HG03354 (cell line): ENCODE data around the gene SCNN1G.

ENCODE experiments used
- ATAC-seq: cut with Tn5 transposase; IDR thresholded peaks from one replicate; pipeline ENCODE4 v1.9.1; 2021; ENCODE audit warnings: mild to moderate bottlenecking; ENCODE audit not compliant: unreplicated experiment, poor library complexity, severe bottlenecking

SCNN1G gene

DNA sequence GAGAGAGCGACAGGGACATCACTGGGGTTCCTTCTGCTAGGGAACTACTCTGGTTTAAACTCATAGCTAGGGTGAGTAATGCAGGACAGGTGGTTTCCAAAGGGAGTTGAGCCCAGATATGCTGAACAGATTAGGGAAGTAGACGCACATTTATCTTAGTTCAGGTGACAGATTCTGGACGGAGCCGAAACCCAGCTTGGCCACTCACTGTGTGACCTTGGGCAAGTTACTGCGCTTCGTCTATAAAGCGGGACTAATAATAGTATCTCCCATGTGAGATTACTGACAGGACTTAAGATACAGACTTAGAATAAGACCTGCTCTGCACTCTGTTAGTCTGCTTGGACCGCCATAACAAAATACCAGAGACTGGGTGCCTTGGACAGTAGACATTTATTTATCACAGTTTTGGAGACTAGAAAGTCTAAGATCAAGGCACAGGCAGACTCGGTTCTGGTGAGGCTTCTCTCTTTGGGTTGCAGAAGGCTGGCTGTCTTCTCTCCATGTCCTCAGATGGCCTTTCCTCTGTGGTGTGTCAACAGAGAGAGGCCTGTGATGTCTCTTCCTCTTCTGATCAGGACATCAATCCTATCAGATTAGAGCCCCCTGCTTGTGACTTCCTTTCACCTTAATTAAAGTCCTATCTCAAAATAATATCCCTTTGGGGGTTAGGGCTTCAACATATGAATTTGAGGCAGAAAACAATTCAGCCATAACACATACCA is 12.1 kb downstream of the SCNN1G start:
- no peak for ATAC-seq

DNA sequence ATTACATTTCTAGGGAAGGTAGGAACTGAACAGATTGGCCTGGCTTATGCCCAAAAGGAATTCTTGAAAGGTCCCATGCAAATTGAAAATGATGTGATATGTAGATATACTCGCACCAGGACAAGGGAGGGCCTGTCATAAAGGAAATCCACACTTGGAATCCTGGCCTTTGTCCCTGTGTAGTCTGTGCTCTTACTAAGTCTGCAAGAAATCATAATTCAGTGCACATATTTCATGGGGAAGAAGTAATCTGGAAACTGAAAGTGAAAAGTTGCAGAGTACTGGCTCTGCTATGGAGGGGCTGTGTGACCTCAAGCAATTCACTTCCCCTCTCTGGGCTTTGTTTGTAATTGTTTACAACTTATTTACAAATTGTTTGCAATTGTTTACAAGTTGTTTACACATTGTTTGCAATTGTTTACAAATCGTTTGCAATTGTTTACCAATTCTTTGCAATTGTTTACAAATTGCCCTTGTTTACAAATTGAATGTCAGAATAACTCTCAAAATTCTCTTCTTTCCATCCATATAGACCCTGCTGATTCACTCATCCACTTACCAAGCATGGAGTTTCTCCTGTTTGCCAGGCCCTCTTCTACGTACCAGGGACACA is 12.9 kb downstream of the SCNN1G start:
- no peak for ATAC-seq

DNA sequence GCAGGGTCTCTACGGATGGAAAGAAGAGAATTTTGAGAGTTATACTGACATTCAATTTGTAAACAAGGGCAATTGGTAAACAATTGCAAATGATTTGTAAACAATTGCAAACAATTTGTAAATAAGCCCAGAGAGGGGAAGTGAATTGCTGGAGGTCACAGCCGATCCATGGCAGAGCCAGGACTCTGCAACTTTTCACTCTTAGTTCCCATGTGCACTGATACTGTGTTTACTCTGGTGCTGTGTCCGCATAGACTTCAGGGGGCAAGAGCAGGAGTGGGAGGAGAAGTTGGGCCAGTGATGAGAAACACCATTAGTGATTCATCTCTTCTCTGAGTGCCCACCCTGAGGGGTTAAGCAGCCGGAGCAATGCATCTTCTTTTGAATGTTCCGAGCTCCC is 14.0 kb downstream of the SCNN1G start:
- ATAC-seq = no peak

DNA sequence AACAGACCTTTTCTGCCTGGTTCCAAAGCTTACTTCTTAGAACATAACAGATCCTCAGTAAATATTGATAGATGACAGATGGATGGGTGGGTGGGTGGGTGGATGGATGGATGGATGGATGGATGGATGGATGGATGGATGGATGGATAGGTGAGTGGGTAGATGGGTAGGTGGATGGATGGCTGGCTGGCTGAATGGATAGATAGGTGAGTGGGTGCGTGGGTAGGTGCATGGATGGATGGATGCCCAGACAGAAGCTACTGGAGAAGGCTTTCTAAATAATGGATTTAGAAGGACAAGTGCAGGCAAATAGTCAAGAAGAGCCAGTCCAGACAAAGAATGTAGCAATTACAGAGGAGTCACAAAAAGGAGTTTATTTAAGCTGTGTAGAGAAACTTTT is 19.6 kb downstream of the SCNN1G start:
- no peak for ATAC-seq

DNA sequence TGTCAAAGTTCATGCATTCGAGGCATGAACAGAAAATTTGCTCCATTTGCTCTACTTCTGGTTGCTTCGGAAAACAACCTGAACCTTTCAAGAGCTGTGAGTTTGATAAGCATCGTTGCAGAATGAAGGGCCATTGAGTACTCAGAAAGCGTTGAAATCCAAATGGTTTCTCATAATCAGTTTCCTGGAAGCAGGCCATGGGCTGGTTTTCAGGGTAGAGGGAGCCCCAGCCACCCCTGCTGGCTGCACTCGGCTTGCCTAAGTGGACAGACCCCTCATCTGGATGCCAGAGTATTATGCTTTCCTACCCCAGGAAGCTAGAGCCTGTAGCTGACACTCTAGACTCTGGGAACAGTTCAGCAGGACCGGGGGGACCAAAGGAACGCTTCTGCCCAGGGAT is 24.4 kb downstream of the SCNN1G start:
- no peak for ATAC-seq

DNA sequence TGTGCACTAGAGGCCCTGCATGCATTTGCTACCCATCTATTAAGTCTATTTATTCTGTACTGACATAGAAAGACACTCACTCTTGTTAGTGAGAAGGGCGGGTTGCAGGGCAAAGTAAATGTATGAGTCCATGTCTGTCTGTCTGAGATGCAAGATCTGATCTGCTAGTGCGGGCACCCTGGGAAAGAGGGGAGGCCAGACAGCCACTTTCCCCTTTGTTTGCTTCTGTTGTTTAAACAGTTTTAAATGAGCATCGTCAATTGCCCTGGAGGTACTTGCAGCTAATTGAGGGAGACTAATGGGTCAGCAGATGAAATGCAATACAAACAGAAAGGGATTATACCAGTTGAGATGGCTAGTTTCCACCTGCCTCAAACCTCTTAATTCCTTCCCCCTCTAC is 24.9 kb downstream of the SCNN1G start:
- no peak for ATAC-seq

DNA sequence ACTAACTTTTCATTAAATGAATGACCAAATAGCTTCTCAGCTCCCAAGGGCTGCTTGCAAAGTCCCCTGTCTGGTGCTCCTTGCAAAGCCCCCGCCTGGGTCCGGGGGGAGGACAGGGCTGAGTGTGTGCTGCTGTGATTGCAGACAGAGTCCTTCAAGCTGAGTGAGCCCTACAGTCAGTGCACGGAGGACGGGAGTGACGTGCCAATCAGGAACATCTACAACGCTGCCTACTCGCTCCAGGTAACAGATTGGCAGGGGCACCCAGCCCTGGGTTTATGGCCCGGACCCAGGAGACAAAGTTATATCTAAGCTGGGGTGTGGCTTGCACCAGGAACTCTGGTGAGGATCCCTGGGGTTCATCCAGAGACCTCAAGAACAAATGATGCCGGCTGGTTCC is 27.1 kb downstream of the SCNN1G start:
- no peak for ATAC-seq

DNA sequence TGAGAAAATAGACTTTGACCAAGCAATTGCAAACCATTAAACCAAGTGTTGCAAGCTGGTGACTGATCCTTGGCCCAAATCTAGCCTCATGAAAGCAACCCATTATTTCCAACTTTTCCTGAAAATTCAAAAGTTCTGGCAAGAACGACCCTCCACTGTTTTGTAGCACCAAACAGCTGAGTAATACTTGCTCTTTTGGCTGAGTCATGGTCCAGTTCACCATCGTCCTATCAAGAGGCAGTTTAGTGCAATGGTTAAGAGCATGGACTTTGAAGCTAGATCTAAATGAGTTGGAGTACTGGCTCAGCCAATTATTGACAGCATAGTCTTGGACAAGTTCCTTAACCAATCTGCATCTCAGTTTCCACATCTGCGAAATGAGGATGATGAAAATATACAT is 31.3 kb downstream of the SCNN1G start:
- no peak for ATAC-seq

DNA sequence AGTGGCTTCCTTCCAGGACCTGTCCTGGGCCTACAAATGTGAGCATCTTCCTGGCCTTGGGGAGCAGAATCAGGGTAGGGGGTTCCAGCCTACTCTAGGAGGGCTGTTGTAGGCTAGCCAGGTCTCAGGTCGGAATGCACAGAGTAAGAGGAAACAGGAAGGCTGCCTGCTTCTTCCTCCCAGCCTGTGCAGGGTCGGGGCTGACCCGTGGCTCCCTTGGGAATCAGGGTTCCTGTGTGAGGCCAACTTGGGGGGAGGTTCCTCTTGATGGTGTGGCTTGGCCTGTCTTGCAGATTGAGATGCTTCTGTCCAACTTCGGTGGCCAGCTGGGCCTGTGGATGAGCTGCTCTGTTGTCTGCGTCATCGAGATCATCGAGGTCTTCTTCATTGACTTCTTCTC is 32.3 kb downstream of the SCNN1G start:
- no peak for ATAC-seq

DNA sequence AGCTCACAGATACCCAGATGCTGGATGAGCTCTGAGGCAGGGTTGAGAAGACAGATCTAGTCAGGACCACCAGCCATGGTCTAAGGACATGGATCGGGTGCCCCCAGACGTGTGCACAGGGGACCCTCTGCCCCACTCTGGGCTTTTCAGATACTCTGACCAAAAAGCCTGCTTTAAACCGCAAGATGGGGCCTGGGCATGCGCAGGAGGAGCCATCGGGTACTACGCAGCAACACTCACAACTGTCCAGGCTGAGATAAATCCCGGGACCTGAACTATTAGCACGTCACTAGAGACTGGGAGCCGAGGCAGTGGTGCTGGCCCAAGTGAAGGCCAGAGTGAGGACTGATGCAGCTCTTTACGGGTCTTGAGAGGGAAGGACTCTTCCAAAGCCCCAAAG is 32.9 kb downstream of the SCNN1G start:
- no peak for ATAC-seq

DNA sequence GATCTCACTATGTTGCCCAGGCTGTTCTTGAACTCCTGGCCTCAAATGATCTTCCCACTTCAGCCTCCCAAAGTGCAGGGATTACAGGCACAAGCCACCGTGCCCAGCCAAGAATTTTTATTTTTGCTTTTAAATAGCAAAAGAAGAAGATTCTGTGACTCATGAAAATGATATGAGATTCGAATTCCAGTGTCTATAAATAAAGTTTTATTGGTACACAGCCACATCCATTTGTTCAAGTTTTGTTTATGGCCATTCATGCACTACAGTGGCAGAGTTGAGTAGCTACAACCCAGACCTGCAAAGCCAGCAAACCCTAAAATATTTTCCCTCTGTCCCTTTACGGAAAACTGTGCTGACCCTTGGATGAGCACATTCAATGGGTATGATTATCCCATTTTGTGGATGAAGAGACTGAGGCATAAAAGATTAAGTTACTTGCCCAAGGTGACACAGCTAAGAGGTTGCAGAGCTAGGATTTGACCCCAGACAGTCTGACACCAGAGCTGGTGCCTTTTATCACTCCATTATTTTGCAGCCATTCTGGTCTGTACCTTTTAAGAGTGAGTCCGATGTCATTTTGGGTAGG is 34.2 kb downstream of the SCNN1G start:
- no peak for ATAC-seq

DNA sequence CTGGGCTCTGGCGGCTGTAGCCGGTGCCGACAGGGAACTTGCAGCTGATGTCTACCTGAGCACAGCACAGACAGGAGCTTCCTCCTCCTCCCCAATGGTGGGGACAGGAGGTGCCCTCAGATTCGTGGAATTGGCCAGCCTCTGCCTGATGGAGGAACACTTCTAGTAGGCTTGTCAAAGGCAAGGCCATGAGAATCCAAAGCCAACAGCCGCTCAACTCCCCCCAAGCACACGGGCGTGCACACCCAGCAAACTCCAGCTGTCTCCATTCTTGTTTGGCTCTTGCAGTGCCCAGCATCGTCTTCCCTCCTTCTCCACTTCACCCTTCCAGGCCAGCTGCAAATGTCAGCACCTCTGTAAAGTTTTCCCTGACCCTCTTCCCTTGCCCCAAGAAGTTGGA is 35.1 kb downstream of the SCNN1G start:
- ATAC-seq = no peak

DNA sequence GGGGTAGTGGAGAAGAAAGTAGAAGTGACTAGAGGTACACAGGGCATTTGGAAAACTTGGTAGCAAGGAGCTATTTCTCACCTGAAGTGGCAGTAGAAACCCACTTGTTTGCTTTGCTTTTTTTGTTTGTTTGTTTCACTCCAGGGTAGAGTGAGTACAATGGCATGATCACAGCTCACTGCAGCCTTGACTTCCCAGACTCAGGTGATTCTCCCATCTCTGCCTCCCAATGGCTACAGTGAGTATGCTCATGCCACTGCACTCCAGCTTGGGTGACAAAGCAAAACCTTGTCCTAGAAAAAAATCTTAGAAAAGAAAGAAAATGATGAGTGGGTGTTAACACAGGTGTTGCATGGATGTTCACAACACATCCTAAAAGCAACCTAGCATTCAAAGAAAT is 40.4 kb downstream of the SCNN1G start:
- no peak for ATAC-seq

DNA sequence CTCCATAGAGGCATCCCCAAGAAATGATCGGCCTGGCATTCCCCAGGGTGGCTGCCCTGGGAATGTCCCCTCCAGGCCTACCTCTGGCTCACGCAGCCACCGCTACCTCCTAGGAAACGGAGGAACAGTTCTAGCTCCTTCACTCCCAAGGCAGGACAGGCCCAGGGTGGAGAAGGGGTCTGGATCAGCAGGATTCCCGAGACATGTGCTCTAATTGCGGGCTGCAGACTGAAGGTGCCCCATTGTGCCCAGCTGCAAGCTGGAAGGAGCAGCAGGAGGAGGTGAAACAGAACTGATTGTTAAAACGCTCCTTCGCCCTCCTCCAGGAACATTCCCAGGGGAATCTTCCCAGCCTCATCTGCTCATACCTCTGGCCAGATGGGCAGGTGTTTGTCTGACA is 40.8 kb downstream of the SCNN1G start:
- no peak for ATAC-seq

DNA sequence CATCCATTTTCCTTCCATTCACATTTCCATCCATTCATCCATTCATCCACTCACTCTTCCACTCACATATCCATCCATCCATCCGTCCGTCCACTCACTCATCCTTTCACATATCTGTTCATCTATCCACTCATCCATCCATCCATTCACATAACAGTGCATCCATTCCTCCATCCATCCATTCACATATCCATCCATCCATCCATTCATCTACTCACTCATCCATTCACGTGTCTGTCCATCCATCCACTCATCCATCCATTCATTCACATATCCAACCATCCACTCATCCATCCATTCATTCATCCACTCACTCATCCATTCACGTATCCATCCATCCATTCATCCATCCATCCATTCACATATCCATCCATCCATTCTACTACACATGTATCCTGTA is 42.6 kb downstream of the SCNN1G start:
- ATAC-seq = no peak

DNA sequence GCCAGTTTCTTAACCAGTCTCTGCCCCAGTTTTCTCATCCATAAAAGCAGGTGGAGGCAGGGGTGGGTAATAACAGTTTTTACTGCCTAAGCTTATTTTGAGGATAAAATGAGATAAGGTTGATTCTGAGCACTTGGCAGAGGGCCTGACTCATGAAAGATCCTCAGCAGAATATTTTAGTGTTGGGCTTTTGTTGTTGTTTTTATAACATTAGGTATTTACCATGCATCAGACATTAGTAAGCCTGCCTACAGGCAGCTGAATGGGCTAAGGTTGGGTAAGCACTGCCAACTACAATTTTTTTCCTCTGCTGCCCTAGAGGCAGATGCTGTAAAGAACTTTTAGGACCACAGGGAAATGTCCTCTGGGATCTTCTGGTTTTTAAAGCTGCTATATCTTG is 43.1 kb downstream of the SCNN1G start:
- ATAC-seq = no peak

DNA sequence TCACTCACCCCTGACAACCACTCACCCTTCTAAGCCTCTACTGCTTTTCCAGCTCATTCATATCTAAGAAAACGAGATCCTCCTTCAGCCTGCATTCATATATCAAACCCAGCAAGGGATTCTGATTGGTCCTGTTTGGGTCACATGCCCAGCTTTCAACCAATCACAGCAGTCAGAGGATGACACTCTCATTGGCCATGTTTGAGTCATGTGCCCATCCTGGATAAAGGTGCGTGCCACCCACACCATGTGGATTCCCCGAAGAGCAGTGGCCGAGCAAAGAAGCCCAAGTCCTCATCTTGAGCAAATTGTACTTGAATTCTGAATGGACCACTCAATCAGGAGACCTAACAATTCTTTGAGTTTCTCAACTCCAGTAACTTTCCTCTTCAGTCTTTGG is 45.0 kb downstream of the SCNN1G start:
- ATAC-seq = no peak

DNA sequence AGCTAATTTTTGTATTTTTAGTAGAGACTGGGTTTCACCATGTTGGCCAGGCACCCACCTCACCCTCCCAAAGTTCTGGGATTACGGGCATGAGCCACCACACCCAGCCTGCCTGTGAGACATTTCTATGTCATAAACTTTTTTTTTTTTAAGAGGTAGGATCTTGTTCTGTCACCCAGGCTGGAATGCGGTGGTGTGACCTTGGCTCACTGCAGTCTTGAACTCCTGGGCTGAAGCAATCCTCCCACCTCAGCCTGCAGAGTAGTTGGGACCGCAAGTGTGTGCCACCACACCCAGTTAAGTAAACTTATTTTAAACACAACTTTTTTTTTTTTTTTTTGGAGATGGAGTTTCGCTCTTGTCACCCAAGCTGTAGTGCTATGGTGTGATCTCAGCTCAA is 47.2 kb downstream of the SCNN1G start:
- no peak for ATAC-seq

DNA sequence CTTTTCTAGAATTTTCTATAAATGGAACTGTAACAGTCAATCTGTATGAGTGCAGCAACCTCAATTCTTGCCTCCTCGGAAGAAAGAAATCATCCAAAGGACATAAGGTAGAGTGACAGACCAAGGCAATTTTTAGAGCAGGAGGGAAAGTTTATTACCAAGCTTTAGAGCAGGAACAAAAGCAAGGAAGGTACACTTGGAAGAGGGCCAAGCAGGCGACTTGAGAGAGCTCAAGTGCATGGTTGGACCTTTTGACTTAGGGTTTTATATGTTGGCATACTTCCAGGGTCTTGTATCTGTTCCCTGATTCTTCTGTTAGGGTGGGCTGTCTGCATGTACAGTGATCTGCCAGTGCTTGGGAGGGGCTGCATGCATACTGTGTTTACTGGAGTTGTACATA is 50.3 kb downstream of the SCNN1G start:
- ATAC-seq = no peak

DNA sequence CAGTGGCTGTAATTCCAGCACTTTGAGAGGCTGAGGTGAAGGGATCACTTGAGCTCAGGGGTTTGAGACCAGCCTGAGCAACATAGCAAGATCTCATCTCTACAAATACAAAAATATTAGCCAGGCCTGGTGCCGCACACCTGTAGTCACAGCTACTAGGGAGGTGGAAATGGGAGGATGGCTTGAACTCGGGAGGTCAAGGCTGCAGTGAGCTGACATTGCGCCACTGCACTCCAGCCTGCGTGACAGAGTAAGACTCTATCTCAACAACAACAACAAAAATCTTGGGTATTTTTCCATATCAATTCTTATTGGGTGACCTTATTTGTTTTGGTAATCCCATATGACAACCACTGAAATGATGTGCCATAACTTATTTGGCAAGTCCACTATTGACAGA is 52.6 kb downstream of the SCNN1G start:
- no peak for ATAC-seq

DNA sequence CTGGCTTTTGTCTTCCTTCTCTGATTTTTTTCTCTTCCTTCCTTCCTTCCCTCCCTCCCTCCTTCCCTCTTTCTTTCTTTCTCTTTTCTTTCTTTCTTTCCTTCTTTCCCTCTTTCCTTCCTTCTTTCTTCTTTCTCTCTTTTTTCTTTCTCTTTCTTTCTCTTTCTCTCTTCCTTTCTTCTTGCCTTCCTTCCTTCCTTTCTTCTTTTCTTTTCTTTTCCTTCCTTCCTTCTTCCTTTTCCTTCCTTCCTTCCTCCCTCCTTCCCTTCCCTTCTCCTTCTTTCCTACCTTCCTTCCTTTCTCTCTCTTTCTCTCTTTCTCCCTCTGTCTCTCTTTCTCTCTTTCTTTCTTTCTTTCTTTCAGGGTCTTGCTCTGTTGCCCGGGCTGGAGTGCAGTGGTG is 54.4 kb downstream of the SCNN1G start:
- ATAC-seq = no peak

DNA sequence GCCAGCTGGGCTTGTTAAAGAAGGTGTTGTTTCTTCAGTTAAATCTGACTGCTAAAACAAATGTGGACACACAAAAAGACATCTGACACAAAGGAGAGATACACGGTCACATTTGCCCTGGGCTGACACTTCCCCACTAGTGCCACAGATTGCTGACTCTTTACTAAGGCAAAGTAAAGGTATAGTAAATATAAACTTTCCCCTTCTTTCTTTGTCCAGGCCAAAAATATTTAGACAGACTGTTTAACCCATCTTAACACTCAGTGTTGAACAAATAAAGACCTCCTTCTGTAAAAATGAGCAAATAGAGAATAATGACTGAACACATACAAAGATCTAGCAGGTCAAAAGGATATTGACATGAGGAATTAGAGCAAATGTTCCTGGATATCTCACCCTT is 58.4 kb downstream of the SCNN1G start:
- ATAC-seq = no peak
